GM12878 (cell line): Measurements from ENCODE around the gene BMF. TPM values are rescaled to one million over a fixed set of nuclear protein-coding genes. Genes with fewer than 3 reads are reported as not detected.

Experiments
- ATAC-seq: fragments of 200-7000 bp; cut with Tn5 transposase; 3 replicates; pipeline ENCODE4 v1.9.1; 2020; ENCODE audit warnings: mild to moderate bottlenecking, moderate library complexity
- BruUV-seq: library from RNA; stranded (reverse); fragments of 400-500 nt; replicated peaks from 2 replicates; lab custom pipeline; 2021; lab: Mats Ljungman, UMichigan
- CTCF ChIA-PET: fragments of 300-600 bp; sonication (Branson Sonifier 250); formaldehyde crosslinking; extraction: SDS; loops from one replicate; lab custom pipeline; 2021; ENCODE audit warnings: inconsistent platforms; lab: Yijun Ruan, JAX
- POLR2A ChIA-PET: fragments of 350-600 bp; formaldehyde crosslinking; extraction: SDS; loops from one replicate; lab custom pipeline; 2021; ENCODE audit warnings: inconsistent platforms; lab: Charles Lee
- RAD21 ChIA-PET: fragments of 300-600 bp; sonication (Branson Sonifier 250); formaldehyde crosslinking; loops from one replicate; lab custom pipeline; 2023; ENCODE audit warnings: antibody characterized with exemption; ENCODE audit not compliant: unreplicated experiment; lab: Charles Lee
- SMC1A ChIA-PET: fragments of 300-600 bp; sonication (Branson Sonifier 250); formaldehyde crosslinking; loops from one replicate; lab custom pipeline; 2023; ENCODE audit not compliant: unreplicated experiment, uncharacterized antibody; lab: Charles Lee
- DNase-seq: peaks from one replicate; pipeline ENCODE4 v3.0.0-alpha.2; 2011; ENCODE audit warnings: low read depth, low spot score
- FAIRE-seq: peaks from 3 replicates; lab custom pipeline; 2011; peaks lifted over from hg19 to GRCh38; lab: Jason Lieb, UNC
- H2AFZ ChIP-seq: 2 replicates; pipeline ENCODE4 v1.6.0; 2011; ENCODE audit warnings: low read depth, low read length, control low read depth; ENCODE audit not compliant: control insufficient read depth
- H3K27ac ChIP-seq: 2 replicates; pipeline ENCODE4 v1.5.1; 2011; ENCODE audit warnings: control low read depth; ENCODE audit not compliant: control insufficient read depth, insufficient read depth
- H3K27me3 ChIP-seq, 2 experiments: replicated peaks in 1 of 2; 2 replicates each; pipeline versions ENCODE4 v1.6.0 to v1.6.1; 2011; ENCODE audit warnings: low read length in 1 of 2; ENCODE audit not compliant: control insufficient read depth in 2 of 2, insufficient read depth in 2 of 2
- H3K36me3 ChIP-seq, 2 experiments: 2 replicates each; pipeline ENCODE4 v1.5.1; 2011; ENCODE audit warnings: low read length in 1 of 2; ENCODE audit not compliant: control insufficient read depth in 2 of 2, insufficient read depth in 2 of 2
- H3K4me1 ChIP-seq: 2 replicates; pipeline ENCODE4 v1.6.1; 2011; ENCODE audit warnings: mild to moderate bottlenecking, low read length, moderate library complexity, mixed read lengths; ENCODE audit not compliant: control insufficient read depth, insufficient read depth
- H3K4me2 ChIP-seq: 2 replicates; pipeline ENCODE4 v1.6.0; 2011; ENCODE audit warnings: control low read depth; ENCODE audit not compliant: control insufficient read depth, insufficient read depth
- H3K4me3 ChIP-seq: fragments of 200-600 bp; sonication (generic); 2 replicates; pipeline ENCODE4 v1.5.1; 2016
- H3K79me2 ChIP-seq: 2 replicates; pipeline ENCODE4 v1.6.0; 2011; ENCODE audit warnings: low read length; ENCODE audit not compliant: control insufficient read depth, insufficient read depth
- H3K9ac ChIP-seq: 2 replicates; pipeline ENCODE4 v1.8.0; 2011; ENCODE audit warnings: low read length, control low read depth, mixed read lengths; ENCODE audit not compliant: control insufficient read depth, insufficient read depth
- H3K9me3 ChIP-seq: replicated peaks from 3 replicates; pipeline ENCODE4 v1.5.1; 2011; ENCODE audit warnings: mild to moderate bottlenecking, low read length; ENCODE audit not compliant: control insufficient read depth, insufficient read depth
- H4K20me1 ChIP-seq: 2 replicates; pipeline ENCODE4 v1.6.0; 2011; ENCODE audit not compliant: control insufficient read depth, insufficient read depth
- CREB1 ChIP-seq: IDR thresholded peaks from 2 replicates; pipeline ENCODE4 v1.6.1; 2012; ENCODE audit warnings: low read depth, mild to moderate bottlenecking, inconsistent platforms
- DPF2 ChIP-seq: fragments of 450-650 bp; IDR thresholded peaks from 2 replicates; pipeline ENCODE4 v1.6.1; 2017; ENCODE audit warnings: mild to moderate bottlenecking
- EED ChIP-seq: sonication (generic); IDR thresholded peaks from 2 replicates; pipeline ENCODE4 v1.6.1; 2016; ENCODE audit warnings: antibody characterized with exemption, low read depth
- EZH2 ChIP-seq: IDR thresholded peaks from 2 replicates; pipeline ENCODE4 v1.6.1; 2012; ENCODE audit warnings: low read depth, mild to moderate bottlenecking, control low read depth, inconsistent platforms, low read length, borderline replicate concordance; ENCODE audit not compliant: control insufficient read depth
- GABPA ChIP-seq: IDR thresholded peaks from 2 replicates; pipeline ENCODE4 v1.6.1; 2014; ENCODE audit warnings: antibody characterized with exemption, low read depth, mild to moderate bottlenecking, inconsistent platforms
- HDAC2 ChIP-seq: fragments of 200-600 bp; sonication (generic); IDR thresholded peaks from 2 replicates; pipeline ENCODE4 v1.6.1; 2017
- IRF4 ChIP-seq: IDR thresholded peaks from 2 replicates; pipeline ENCODE4 v1.6.1; 2011; ENCODE audit warnings: low read depth, low read length
- PML ChIP-seq: IDR thresholded peaks from 2 replicates; pipeline ENCODE4 v1.6.1; 2012; ENCODE audit warnings: low read length, inconsistent platforms
- RAD51 ChIP-seq: fragments of 450-650 bp; IDR thresholded peaks from 2 replicates; pipeline ENCODE4 v1.6.1; 2016; ENCODE audit warnings: moderate library complexity, mild to moderate bottlenecking, inconsistent platforms
- RELA ChIP-seq: fragments of 450-650 bp; IDR thresholded peaks from 2 replicates; pipeline ENCODE4 v1.8.0; 2014; ENCODE audit warnings: borderline replicate concordance; ENCODE audit not compliant: partially characterized antibody
- SIN3A ChIP-seq: IDR thresholded peaks from 2 replicates; pipeline ENCODE4 v1.6.1; 2012; ENCODE audit warnings: low read depth, low read length, improper control_type of control experiment
- SMARCA5 ChIP-seq: fragments of 450-650 bp; IDR thresholded peaks from 2 replicates; pipeline ENCODE4 v1.6.1; 2017; ENCODE audit warnings: mild to moderate bottlenecking
- TCF12 ChIP-seq: IDR thresholded peaks from 2 replicates; pipeline ENCODE4 v1.6.1; 2011; ENCODE audit warnings: low read depth, mild to moderate bottlenecking, low read length
- TCF7 ChIP-seq: IDR thresholded peaks from 2 replicates; pipeline ENCODE4 v1.6.1; 2014; ENCODE audit warnings: antibody characterized with exemption, borderline replicate concordance
- WGBS: methylation state at CpG from one replicate; pipeline ENCODE4 v1.1.6; 2016; ENCODE audit warnings: low lambda C conversion rate; ENCODE audit not compliant: insufficient replicate concordance, insufficient coverage; ENCODE audit errors: missing lambda C conversion rate; 5-methylcytosine and 5-hydroxymethylcytosine counted together
- in situ Hi-C: fragments of 300-500 bp; cut with MboI; formaldehyde crosslinking; loops from 9 replicates; pipeline ENCODE4 v1.14.3; 2018; ENCODE audit warnings: mixed read lengths
- intact Hi-C: fragments of 100-400 bp; cut with micrococcal nuclease; formaldehyde crosslinking; loops from one replicate; pipeline ENCODE4 v1.14.2; 2022; ENCODE audit not compliant: unreplicated experiment
- polyA plus RNA-seq, 11 experiments: library from polyadenylated mRNA; depleted of rRNA in 4 of 11; unstranded in 6 of 11; stranded (reverse) in 5 of 11; fragments of >200 nt; fragmentation: Nextera tagmentation in 4 of 11; fragmentation: Illumina TruSeq in 1 of 11; extraction: Ambion mirVana in 4 of 11; extraction: Trizol in 1 of 11; gene quantifications; 1 replicate in 1 of 11; 2 replicates in 10 of 11; pipeline versions ENCODE4 v1.2.1 to v1.2.3, GENCODE V29; 2011 to 2016; ENCODE audit warnings: inconsistent platforms in 2 of 11, missing spikeins in 2 of 11, low read depth in 1 of 11
- total RNA-seq, 4 experiments: library from RNA; depleted of rRNA in 3 of 4; stranded (reverse); fragments of >200 nt in 3 of 4; fragmentation: Illumina TruSeq in 1 of 4; extraction: Trizol in 1 of 4; gene quantifications; 2 replicates each; pipeline versions ENCODE4 v1.2.1 to v1.2.3, GENCODE V29; 2013 to 2021
- TF ChIP-seq, protein P1 (sequence below): fragments of 450-650 bp; IDR thresholded peaks from 2 replicates; pipeline ENCODE4 v1.6.1; 2014; ENCODE audit warnings: mild to moderate bottlenecking
- TF ChIP-seq, protein P2 (sequence below): fragments of 450-650 bp; IDR thresholded peaks from 2 replicates; pipeline ENCODE4 v1.6.1; 2017; ENCODE audit warnings: mild to moderate bottlenecking

BMF gene
- total and polyA plus RNA-seq, 10 of the 15 experiments (the other 5 are each of a cell fraction or from before 2014, with no cell fraction given), result 0.82 to 34.9 (median 16.9) TPM

DNA sequence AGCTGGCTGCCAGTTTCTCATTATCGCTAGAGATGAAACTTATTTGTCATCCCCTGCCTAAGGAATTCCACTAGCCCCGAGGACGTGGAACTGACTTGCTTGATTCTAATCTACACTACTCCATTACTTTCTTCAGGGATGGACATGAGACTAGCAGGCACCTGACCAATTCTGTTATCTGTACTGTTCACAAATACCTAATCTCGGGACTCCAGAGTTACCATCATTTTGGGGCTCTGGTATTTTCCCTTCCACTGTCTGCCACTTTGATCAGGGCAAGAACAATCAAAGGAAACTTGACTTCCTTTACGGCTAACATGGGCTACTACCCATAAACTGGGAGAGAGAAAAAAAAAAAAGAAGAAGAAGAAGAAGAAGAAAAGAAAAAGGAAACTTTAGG is 27.8 kb downstream of the BMF start:
- 75% methylated on average over 5 of the region's 5 CpGs for WGBS
- no peaks in the 10 kb centered on the region for H4K20me1 ChIP-seq
- POLR2A ChIA-PET, result no interaction called here

More for the DNA sequence above, 27.8 kb downstream of the BMF start:
- Histone ChIP-seq H3K4me2 (no peak overlapping the region), H3K27me3 (no peaks in the 10 kb centered on the region), H3K4me3 (no peak overlapping the region), H3K27ac (no peak overlapping the region), H3K4me1 (peaks cover 37% of the 10 kb centered on the region), H2AFZ (peak overlapping the region; percentile 50), H3K36me3 (no peaks in the 10 kb centered on the region), H3K9ac (no peak overlapping the region), H3K9me3 (no peaks in the 10 kb centered on the region), H3K79me2 (no peaks in the 10 kb centered on the region)
- RAD21 ChIA-PET, result interaction anchor here (1.9 to 3.4 kb wide), 2 partner anchors 16 to 33 kb away, joined by 4 to 20 read pairs; no protein-coding TSS in a partner anchor
- SMC1A ChIA-PET, result interaction anchor here (1.2 to 43.9 kb wide), 3 partner anchors 14 to 28 kb away, joined by 4 to 981 read pairs (median 10); partner anchors contain the start of gene BMF
- no peak for TF ChIP-seq SIN3A
- TF ChIP-seq SMARCA5, result no peak
- TF ChIP-seq HDAC2, result no peak
- TF ChIP-seq, protein P1, sequence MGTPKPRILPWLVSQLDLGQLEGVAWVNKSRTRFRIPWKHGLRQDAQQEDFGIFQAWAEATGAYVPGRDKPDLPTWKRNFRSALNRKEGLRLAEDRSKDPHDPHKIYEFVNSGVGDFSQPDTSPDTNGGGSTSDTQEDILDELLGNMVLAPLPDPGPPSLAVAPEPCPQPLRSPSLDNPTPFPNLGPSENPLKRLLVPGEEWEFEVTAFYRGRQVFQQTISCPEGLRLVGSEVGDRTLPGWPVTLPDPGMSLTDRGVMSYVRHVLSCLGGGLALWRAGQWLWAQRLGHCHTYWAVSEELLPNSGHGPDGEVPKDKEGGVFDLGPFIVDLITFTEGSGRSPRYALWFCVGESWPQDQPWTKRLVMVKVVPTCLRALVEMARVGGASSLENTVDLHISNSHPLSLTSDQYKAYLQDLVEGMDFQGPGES, result no peak
- TF ChIP-seq PML, result no peak
- no peak for TF ChIP-seq RELA
- TF ChIP-seq EED, result no peak
- no peak for TF ChIP-seq TCF12
- no peak for TF ChIP-seq CREB1
- TF ChIP-seq, protein P2, sequence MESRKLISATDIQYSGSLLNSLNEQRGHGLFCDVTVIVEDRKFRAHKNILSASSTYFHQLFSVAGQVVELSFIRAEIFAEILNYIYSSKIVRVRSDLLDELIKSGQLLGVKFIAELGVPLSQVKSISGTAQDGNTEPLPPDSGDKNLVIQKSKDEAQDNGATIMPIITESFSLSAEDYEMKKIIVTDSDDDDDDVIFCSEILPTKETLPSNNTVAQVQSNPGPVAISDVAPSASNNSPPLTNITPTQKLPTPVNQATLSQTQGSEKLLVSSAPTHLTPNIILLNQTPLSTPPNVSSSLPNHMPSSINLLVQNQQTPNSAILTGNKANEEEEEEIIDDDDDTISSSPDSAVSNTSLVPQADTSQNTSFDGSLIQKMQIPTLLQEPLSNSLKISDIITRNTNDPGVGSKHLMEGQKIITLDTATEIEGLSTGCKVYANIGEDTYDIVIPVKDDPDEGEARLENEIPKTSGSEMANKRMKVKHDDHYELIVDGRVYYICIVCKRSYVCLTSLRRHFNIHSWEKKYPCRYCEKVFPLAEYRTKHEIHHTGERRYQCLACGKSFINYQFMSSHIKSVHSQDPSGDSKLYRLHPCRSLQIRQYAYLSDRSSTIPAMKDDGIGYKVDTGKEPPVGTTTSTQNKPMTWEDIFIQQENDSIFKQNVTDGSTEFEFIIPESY, result no peak
- no peak for TF ChIP-seq DPF2
- TF ChIP-seq GABPA, result no peak
- TF ChIP-seq RAD51, result no peak
- no peak for TF ChIP-seq TCF7
- TF ChIP-seq EZH2, result no peak
- no peak for TF ChIP-seq IRF4
- ATAC-seq (no peak), FAIRE-seq (no peak), DNase-seq (no peak)
- intact Hi-C loops (no loop called here), in situ Hi-C loops (no loop called here)
- CTCF ChIA-PET, result interaction anchor here (1.2 to 4.3 kb wide), 4 partner anchors 15 to 36 kb away, joined by 3 to 19 read pairs (median 11); no protein-coding TSS in a partner anchor
- no TSS peak for BruUV-seq
